SU-DHL-6 (cell line): ENCODE data around the gene PPP1R14B.

Source experiments
- H2AFZ ChIP-seq: fragments of 200-600 bp; sonication (generic); 2 replicates; pipeline ENCODE4 v1.6.1; 2014; ENCODE audit warnings: low read depth, mild to moderate bottlenecking, moderate library complexity, mixed read lengths, antibody characterized with exemption, low read length; ENCODE audit not compliant: severe bottlenecking
- H3F3A ChIP-seq: fragments of 200-600 bp; shearing (Covaris generic); 2 replicates; pipeline ENCODE4 v1.6.0; 2016; ENCODE audit warnings: antibody characterized with exemption, mild to moderate bottlenecking; ENCODE audit not compliant: insufficient read depth
- H3K27ac ChIP-seq: fragments of 200-600 bp; sonication (generic); 2 replicates; pipeline ENCODE4 v1.5.1; 2016; ENCODE audit warnings: low read depth, mild to moderate bottlenecking, low read length, moderate library complexity, mixed read lengths
- H3K27me3 ChIP-seq: fragments of 200-600 bp; sonication (generic), shearing (Covaris generic); 2 replicates; pipeline ENCODE4 v1.6.0; 2014; ENCODE audit warnings: mild to moderate bottlenecking, low read length
- H3K36me3 ChIP-seq: fragments of 200-600 bp; sonication (generic); 2 replicates; pipeline ENCODE4 v1.6.1; 2014; ENCODE audit warnings: mild to moderate bottlenecking, low read length, mixed read lengths
- H3K4me2 ChIP-seq: fragments of 300-600, 200-600 bp; shearing (Covaris generic), sonication (generic); 2 replicates; pipeline ENCODE4 v1.6.0; 2014; ENCODE audit warnings: low read length, low read depth, mild to moderate bottlenecking; ENCODE audit not compliant: poor library complexity, severe bottlenecking
- H3K4me3 ChIP-seq: fragments of 200-600 bp; sonication (generic); 2 replicates; pipeline ENCODE4 v1.5.1; 2014; ENCODE audit warnings: antibody characterized with exemption, low read length, mild to moderate bottlenecking, mixed read lengths; ENCODE audit not compliant: insufficient read depth, poor library complexity, severe bottlenecking
- H3K79me2 ChIP-seq: fragments of 200-600 bp; sonication (generic); 2 replicates; pipeline ENCODE4 v1.6.1; 2014; ENCODE audit warnings: mild to moderate bottlenecking, low read length, moderate library complexity; ENCODE audit not compliant: insufficient read depth
- H3K9ac ChIP-seq: fragments of 200-600 bp; sonication (generic); 2 replicates; pipeline ENCODE4 v1.7.0; 2014; ENCODE audit warnings: mild to moderate bottlenecking, low read length
- H3K9me2 ChIP-seq: fragments of 200-600 bp; sonication (generic); replicated peaks from 2 replicates; pipeline ENCODE4 v1.6.1; 2014; ENCODE audit warnings: low read length; ENCODE audit not compliant: insufficient read depth
- H3K9me3 ChIP-seq: fragments of 200-600 bp; sonication (generic); 2 replicates; pipeline ENCODE4 v1.6.1; 2014; ENCODE audit warnings: low read length, mixed read lengths; ENCODE audit not compliant: insufficient read depth
- H4K20me1 ChIP-seq: fragments of 200-600 bp; sonication (generic); 2 replicates; pipeline ENCODE4 v1.6.1; 2014; ENCODE audit warnings: low read depth, mild to moderate bottlenecking, antibody characterized with exemption, low read length, moderate library complexity, mixed read lengths
- EZH2phosphoT487 ChIP-seq: fragments of 200-600 bp; sonication (generic), shearing (Covaris generic); conservative IDR thresholded peaks from 2 replicates; pipeline ENCODE4 v1.6.1; 2018; ENCODE audit warnings: mild to moderate bottlenecking, antibody characterized with exemption, low read length, moderate library complexity, mixed read lengths
- TF ChIP-seq, protein P1 (sequence below): fragments of 200-600 bp; sonication (generic); IDR thresholded peaks from one replicate; pipeline ENCODE4 v1.5.1; 2017; ENCODE audit warnings: antibody characterized with exemption, mild to moderate bottlenecking, low read length, moderate library complexity; ENCODE audit not compliant: insufficient read depth, poor library complexity, severe bottlenecking

PPP1R14B gene

DNA sequence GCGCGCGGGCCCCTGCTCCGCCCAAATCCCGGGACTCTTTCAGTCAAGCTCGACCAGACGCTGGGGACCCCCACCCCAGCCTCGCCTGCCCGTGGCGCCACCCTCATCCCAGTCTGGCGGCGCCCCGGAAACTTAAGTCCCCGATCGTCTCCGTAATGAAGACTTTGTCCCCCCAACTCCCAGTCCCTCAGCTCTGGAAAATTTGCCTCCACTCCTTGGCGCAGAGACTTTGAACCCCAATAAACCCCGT, 4.9 kb upstream of the PPP1R14B start:
- Histone ChIP-seq H3K27ac (peak overlapping the region; percentile 21; the same call in 1 of the 2 replicates), H3K4me2 (peak overlapping the region; percentile 97)

DNA sequence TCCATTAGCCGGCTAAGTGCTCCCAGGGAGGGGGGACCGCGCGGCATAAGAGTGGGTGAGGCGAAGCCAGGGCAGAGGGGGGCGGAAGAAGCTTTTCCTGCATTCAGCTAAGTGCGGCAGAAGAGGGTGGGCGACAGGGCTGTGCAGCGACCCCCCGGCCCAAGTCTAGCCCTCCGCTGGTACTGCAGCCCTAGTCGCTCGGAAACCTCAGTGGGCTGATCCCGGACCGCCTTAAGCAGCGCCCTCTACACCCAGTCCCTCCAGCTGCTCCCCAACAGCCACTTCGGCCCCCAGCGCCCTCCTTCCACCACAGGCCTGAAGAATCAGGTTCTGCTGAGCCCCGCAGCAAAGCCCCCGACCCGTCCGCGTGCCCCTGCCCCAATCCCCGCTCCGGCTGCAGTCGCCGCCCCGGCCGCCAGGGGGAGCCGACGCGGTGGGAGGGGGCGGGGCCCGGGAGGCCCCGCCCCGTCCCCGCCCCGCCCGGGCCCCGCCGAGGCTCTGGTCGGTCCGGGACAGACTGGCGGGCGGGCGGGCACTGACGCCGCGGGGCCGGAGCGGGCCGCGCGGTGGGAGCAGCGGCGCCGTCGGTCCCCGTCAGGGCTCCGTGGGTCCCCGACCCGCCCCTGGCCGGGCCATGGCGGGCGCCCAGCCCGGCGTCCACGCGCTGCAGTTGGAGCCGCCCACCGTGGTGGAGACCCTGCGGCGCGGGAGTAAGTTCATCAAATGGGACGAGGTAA, 4.4 kb upstream of the PPP1R14B start, which contains the start of gene PLCB3:
PLCB3 (plus strand) TSS at position 515 of the 737 bp plus-strand sequence; CDS start at position 635, 120 bp downstream.
- no peaks in the 10 kb centered on the region for H4K20me1 ChIP-seq
- H3K27me3 ChIP-seq: no peaks in the 10 kb centered on the region
- peaks cover 9% of the 10 kb centered on the region; the same call in 1 of the 2 replicates for H3K79me2 ChIP-seq
- H3K4me2 ChIP-seq: peak within 1 kb of the TSS; percentile 97
- peak within 1 kb of the TSS; percentile 88 for H3K4me3 ChIP-seq
- no peaks in the 10 kb centered on the region for H3K36me3 ChIP-seq
- no peaks in the 10 kb centered on the region for H3K9me2 ChIP-seq
- peak within 1 kb of the TSS; percentile 21 for H3K27ac ChIP-seq
- peak within 1 kb of the TSS; percentile 84 for H3K9ac ChIP-seq
- H2AFZ ChIP-seq: peak within 1 kb of the TSS; percentile 86
- H3F3A ChIP-seq: peaks cover 14% of the 10 kb centered on the region; the same call in 1 of the 2 replicates
- no peak for TF ChIP-seq EZH2phosphoT487
- TF ChIP-seq, protein P1, sequence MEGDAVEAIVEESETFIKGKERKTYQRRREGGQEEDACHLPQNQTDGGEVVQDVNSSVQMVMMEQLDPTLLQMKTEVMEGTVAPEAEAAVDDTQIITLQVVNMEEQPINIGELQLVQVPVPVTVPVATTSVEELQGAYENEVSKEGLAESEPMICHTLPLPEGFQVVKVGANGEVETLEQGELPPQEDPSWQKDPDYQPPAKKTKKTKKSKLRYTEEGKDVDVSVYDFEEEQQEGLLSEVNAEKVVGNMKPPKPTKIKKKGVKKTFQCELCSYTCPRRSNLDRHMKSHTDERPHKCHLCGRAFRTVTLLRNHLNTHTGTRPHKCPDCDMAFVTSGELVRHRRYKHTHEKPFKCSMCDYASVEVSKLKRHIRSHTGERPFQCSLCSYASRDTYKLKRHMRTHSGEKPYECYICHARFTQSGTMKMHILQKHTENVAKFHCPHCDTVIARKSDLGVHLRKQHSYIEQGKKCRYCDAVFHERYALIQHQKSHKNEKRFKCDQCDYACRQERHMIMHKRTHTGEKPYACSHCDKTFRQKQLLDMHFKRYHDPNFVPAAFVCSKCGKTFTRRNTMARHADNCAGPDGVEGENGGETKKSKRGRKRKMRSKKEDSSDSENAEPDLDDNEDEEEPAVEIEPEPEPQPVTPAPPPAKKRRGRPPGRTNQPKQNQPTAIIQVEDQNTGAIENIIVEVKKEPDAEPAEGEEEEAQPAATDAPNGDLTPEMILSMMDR: peak; percentile 59
- no peaks in the 10 kb centered on the region for H3K9me3 ChIP-seq

More for the DNA sequence above, 4.9 kb upstream of the PPP1R14B start:
- Histone ChIP-seq H3K27me3 (no peaks in the 10 kb centered on the region), H2AFZ (peak overlapping the region; percentile 86), H3K4me3 (peak overlapping the region; percentile 88), H4K20me1 (no peaks in the 10 kb centered on the region), H3F3A (peaks cover 14% of the 10 kb centered on the region; the same call in 1 of the 2 replicates), H3K9ac (peak overlapping the region; percentile 84), H3K36me3 (no peaks in the 10 kb centered on the region), H3K9me2 (no peaks in the 10 kb centered on the region), H3K79me2 (peaks cover 9% of the 10 kb centered on the region; the same call in 1 of the 2 replicates), H3K9me3 (no peaks in the 10 kb centered on the region)
- TF ChIP-seq EZH2phosphoT487: no peak
- TF ChIP-seq, protein P1: no peak

DNA sequence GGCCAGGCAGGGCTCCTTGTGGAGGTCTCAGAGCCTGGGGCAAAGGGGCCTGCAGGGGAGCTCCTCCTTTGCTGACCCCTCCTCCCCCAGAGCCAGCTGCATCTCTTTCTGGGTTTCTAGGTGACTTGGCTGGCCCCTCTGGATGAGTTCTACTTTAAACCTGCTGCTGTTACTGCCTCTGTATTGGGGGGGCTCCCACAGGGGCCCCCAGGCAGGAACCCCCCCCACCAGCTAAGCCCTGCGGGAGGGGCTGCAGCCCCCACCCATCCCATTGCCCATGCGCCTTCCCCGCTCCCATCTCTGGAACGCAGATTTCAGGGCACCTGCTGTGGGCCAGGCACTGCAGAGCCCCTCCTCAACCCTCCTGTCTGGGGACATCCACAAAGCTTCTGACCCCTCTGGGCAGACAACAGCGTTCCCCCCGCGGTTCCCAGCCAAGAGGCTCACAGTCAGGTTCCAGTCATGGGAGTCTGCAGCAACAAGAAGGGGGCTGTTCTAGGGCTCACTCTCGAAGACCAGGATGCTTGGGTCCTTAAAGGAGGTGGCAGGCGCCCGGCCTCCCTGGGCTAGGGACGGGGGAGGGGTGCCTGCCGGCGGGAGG, 3.8 kb upstream of the PPP1R14B start:
- Histone ChIP-seq H3K9me2 (no peaks in the 10 kb centered on the region), H2AFZ (no peak overlapping the region), H3K4me3 (peak overlapping the region; percentile 26), H4K20me1 (no peaks in the 10 kb centered on the region), H3K4me2 (peak overlapping the region; percentile 97), H3F3A (peaks cover 19% of the 10 kb centered on the region), H3K27me3 (no peaks in the 10 kb centered on the region), H3K79me2 (peaks cover 16% of the 10 kb centered on the region), H3K36me3 (no peaks in the 10 kb centered on the region), H3K9me3 (no peaks in the 10 kb centered on the region), H3K9ac (peak overlapping the region; percentile 84), H3K27ac (no peak overlapping the region)
- no peak for TF ChIP-seq EZH2phosphoT487
- TF ChIP-seq, protein P1: no peak
